ENCODE data around the gene DGLUCY. TPM values are rescaled to one million over a fixed set of nuclear protein-coding genes. Genes with fewer than 3 reads are reported as not detected.

The DGLUCY gene
- total and polyA plus RNA-seq, 2 of the 8 experiments (the other 6 are each of a cell fraction or from before 2014, with no cell fraction given): 24.9 to 31.8 TPM

- no peak overlapping the region for H3K4me2 ChIP-seq (ENCODE audit: insufficient read depth in 1 of 2, low read depth in 2 of 2, low read length in 2 of 2)
- H2AFZ ChIP-seq (ENCODE audit: low read length): no peak overlapping the region
- POLR2A ChIA-PET (ENCODE audit: partially characterized antibody): no interaction called here
- no peak overlapping the region for H2BK120ac ChIP-seq (replicated peaks; ENCODE audit: low read depth, low read length)
- no peak for FAIRE-seq
- H3K4me3 ChIP-seq (ENCODE audit: extremely low read depth in 1 of 4, insufficient read depth in 2 of 4, low read depth in 3 of 4, low read length in 4 of 4): no peak overlapping the region
- no peak overlapping the region for H3K9ac ChIP-seq (replicated peaks in 1 of 4; ENCODE audit: extremely low read depth in 1 of 4, low read depth in 3 of 4, low read length in 3 of 4)
- WGBS, 2 experiments (ENCODE audit: extremely low coverage in 1 of 2, insufficient coverage in 1 of 2, insufficient read length in 1 of 2, insufficient replicate concordance in 2 of 2, low coverage in 1 of 2, low lambda C conversion rate in 2 of 2, missing lambda C conversion rate in 1 of 2): 83% methylated on average over 7 of the region's 7 CpGs; no CpG with 5 or more reads in 1 of the 2 experiments
- H4K91ac ChIP-seq (replicated peaks; ENCODE audit: insufficient read length, low read length): no peak overlapping the region
- CTCF ChIA-PET (ENCODE audit: partially characterized antibody): interaction anchor here (0.9 kb wide), 1 partner anchor 28 kb away, joined by 3 read pairs; no protein-coding TSS in a partner anchor
- H3K4ac ChIP-seq (replicated peaks; ENCODE audit: insufficient read length, low read depth, low read length): no peak overlapping the region
- no peaks in the 10 kb centered on the region for H4K20me1 ChIP-seq (replicated peaks in 1 of 2; ENCODE audit: control insufficient read depth in 1 of 2, insufficient read depth in 2 of 2, low read length in 2 of 2)
- H2BK12ac ChIP-seq (ENCODE audit: low read depth, low read length): no peak overlapping the region
- H3K23ac ChIP-seq (ENCODE audit: insufficient read length): no peak overlapping the region
- H3K4me1 ChIP-seq (replicated peaks in 1 of 4; ENCODE audit: control insufficient read depth in 3 of 4, insufficient read depth in 4 of 4, low read length in 3 of 4): no peaks in the 10 kb centered on the region
- H3K36me3 ChIP-seq (ENCODE audit: control insufficient read depth in 2 of 4, insufficient read depth in 4 of 4, low read length in 3 of 4): peaks cover 0 to 29% (median 15%) of the 10 kb centered on the region in 4 experiments; a peak in 4 of 8 replicates
- no peak overlapping the region for H2BK20ac ChIP-seq (ENCODE audit: low read length)
- H3K14ac ChIP-seq (ENCODE audit: insufficient read length): no peak overlapping the region
- H4K8ac ChIP-seq (ENCODE audit: extremely low read depth, insufficient read depth, low read length): no peak overlapping the region
- H3K23me2 ChIP-seq (ENCODE audit: low read depth, low read length): no peaks in the 10 kb centered on the region
- no peaks in the 10 kb centered on the region for H3K9me3 ChIP-seq (ENCODE audit: insufficient read depth in 2 of 2, low read depth in 1 of 2, low read length in 1 of 2)
- no peak overlapping the region for H2AK5ac ChIP-seq (ENCODE audit: low read depth, low read length)
- H3K18ac ChIP-seq (ENCODE audit: extremely low read depth, low read length): no peak overlapping the region
- H4K5ac ChIP-seq (ENCODE audit: insufficient read length, low read depth, low read length): no peak overlapping the region
- H3K79me2 ChIP-seq (ENCODE audit: control insufficient read depth in 1 of 2, insufficient read depth in 2 of 2, low read length in 2 of 2): no peaks in the 10 kb centered on the region
- H3K27me3 ChIP-seq (replicated peaks in 1 of 4; ENCODE audit: control insufficient read depth in 3 of 4, extremely low read depth in 1 of 4, insufficient read depth in 3 of 4, low read length in 3 of 4): no peaks in the 10 kb centered on the region
- H2BK5ac ChIP-seq (ENCODE audit: low read depth, low read length): no peak overlapping the region
- H2BK15ac ChIP-seq (ENCODE audit: low read length): no peak overlapping the region
- DNase-seq (ENCODE audit: low read depth in 1 of 2, low spot score in 2 of 2): no peak
- no peak overlapping the region for H3K56ac ChIP-seq (replicated peaks; ENCODE audit: insufficient read length, low read depth, low read length)
- no peaks in the 10 kb centered on the region for H3K79me1 ChIP-seq (ENCODE audit: low read depth, low read length)
- H3K27ac ChIP-seq (ENCODE audit: low read depth, low read length): no peak overlapping the region
- no peak for TF ChIP-seq SIN3A (conservative IDR thresholded peaks at IDR 0.05 in 1 of 2, IDR thresholded peaks at IDR 0.05 in 1 of 2; ENCODE audit: low read depth in 1 of 2, low read length in 2 of 2)
- TF ChIP-seq SRF (IDR thresholded peaks at IDR 0.05; ENCODE audit: low read depth, low read length): no peak
- no peak for TF ChIP-seq ZNF274 (IDR thresholded peaks at IDR 0.05; ENCODE audit: borderline replicate concordance, extremely low read depth, low read length)
- TF ChIP-seq CHD1 (IDR thresholded peaks at IDR 0.05; ENCODE audit: low read depth, low read length): no peak
- no peak for TF ChIP-seq SUZ12 (IDR thresholded peaks at IDR 0.05; ENCODE audit: low read length)
- TF ChIP-seq TAF7 (optimal IDR thresholded peaks at IDR 0.05; ENCODE audit: borderline replicate concordance, low read depth, low read length): no peak
- no peak for TF ChIP-seq RFX5 (IDR thresholded peaks at IDR 0.05; ENCODE audit: borderline replicate concordance, low read depth, low read length)
- TF ChIP-seq SP1 (IDR thresholded peaks at IDR 0.05; ENCODE audit: low read depth, low read length): no peak
Measured at GRCh38 chr14:91205459-91205858, 91.6 kb downstream of the DGLUCY start.
